Fibroblast of lung (primary cell): ENCODE data around the gene PNMA8C.

Experiments used
- EZH2 ChIP-seq: IDR thresholded peaks from 2 replicates; pipeline ENCODE4 v1.5.1; 2012; ENCODE audit warnings: low read length, control low read depth, mild to moderate bottlenecking; ENCODE audit errors: missing control alignments
- TF ChIP-seq, protein P1 (sequence below), 2 donors: IDR thresholded peaks in 1 of 2; conservative IDR thresholded peaks in 1 of 2; 1 replicate in 1 of 2; 2 replicates in 1 of 2; pipeline ENCODE4 v1.5.1; 2011 to 2012; ENCODE audit warnings: low read length in 2 of 2, control low read depth in 1 of 2, inconsistent platforms in 1 of 2, low read depth in 1 of 2, mild to moderate bottlenecking in 1 of 2

DNA sequence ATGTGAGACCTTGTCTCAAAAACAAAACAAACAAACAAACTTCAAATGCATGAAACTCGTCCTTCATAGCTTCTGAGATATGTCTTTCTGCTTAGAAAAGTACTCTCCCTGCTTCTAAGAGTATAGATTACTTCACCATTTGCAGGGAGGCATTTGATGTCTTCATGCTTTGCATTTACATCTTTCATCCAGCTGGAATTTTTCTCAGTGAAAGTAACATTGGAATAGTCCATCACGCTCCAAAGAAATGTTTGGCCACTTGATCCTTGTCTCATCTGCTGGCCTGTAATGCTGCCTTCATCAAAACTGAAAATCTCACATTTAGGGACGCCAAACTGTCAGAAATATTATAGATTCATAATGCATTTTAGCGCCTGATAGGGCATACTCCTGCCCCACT is 23.4 kb upstream of the PNMA8C start:
- TF ChIP-seq, protein P1, sequence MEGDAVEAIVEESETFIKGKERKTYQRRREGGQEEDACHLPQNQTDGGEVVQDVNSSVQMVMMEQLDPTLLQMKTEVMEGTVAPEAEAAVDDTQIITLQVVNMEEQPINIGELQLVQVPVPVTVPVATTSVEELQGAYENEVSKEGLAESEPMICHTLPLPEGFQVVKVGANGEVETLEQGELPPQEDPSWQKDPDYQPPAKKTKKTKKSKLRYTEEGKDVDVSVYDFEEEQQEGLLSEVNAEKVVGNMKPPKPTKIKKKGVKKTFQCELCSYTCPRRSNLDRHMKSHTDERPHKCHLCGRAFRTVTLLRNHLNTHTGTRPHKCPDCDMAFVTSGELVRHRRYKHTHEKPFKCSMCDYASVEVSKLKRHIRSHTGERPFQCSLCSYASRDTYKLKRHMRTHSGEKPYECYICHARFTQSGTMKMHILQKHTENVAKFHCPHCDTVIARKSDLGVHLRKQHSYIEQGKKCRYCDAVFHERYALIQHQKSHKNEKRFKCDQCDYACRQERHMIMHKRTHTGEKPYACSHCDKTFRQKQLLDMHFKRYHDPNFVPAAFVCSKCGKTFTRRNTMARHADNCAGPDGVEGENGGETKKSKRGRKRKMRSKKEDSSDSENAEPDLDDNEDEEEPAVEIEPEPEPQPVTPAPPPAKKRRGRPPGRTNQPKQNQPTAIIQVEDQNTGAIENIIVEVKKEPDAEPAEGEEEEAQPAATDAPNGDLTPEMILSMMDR (conservative IDR thresholded peaks at IDR 0.05 in 1 of 2, IDR thresholded peaks at IDR 0.05 in 1 of 2; ENCODE audit: low read depth in 1 of 2, low read length in 2 of 2) = no peak
- TF ChIP-seq EZH2 = no peak
